ENCODE measurements around the gene NFASC.

GRCh38 chr1:204874274-204874673 lies 3.6 kb downstream of the NFASC start:
- TF ChIP-seq CTCF (IDR thresholded peaks at IDR 0.05; ENCODE audit: low read depth, low read length): no peak
- no peak for TF ChIP-seq EZH2phosphoT487 (IDR thresholded peaks at IDR 0.05; ENCODE audit: low read depth)
